ENCODE data around the gene WNT2.
"Not testable (repeated sequence)": the region's sequence is repeated elsewhere in the genome, so short reads cannot be mapped to it uniquely, and the experiment has no call there.

DNA sequence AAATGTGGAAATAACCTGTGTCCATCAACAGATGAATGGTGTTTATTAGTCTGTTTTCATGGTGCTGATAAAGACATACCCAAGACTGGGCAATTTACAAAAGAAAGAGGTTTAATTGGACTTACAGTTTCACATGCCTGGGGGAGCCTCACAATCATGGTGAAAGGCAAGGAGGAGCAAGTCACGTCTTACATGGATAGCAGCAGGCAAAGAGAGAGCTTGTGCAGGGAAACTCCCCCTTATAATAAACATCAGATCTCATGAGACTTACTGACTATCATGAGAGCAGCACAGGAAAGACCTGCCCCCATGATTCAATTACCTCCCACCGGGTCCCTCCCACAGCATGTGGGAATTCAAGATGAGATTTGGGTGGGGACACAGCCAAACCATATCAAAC is 77.2 kb downstream of the WNT2 start:
- not testable (repeated sequence) for TF ChIP-seq SUZ12 (IDR thresholded peaks at IDR 0.05; ENCODE audit: extremely low read depth, insufficient read depth, insufficient read length); ZNF274 (IDR thresholded peaks at IDR 0.05; ENCODE audit: low read depth, low read length)
